Stimulated activated memory B cell treated with anti-CD40 and anti-IgM and Interleukin-4, amounts not matched to agents 10 μg/mL and 1 μg/mL and 100 μg/mL, for 72 hours (primary cell): ENCODE results near the gene IKZF3.

Experiments
- ATAC-seq: fragments of 150-1000 bp; cut with Tn5 transposase; 2 replicates; pipeline ENCODE4 v1.10.0; 2021
- H3K27ac Mint-ChIP-seq: one replicate; pipeline ENCODE4 v1.8.0; 2022; ENCODE audit warnings: mild to moderate bottlenecking, mixed read lengths
- H3K27me3 Mint-ChIP-seq: one replicate; pipeline ENCODE4 v1.8.0; 2022; ENCODE audit warnings: mixed read lengths
- H3K36me3 Mint-ChIP-seq: one replicate; pipeline ENCODE4 v1.8.0; 2022; ENCODE audit warnings: mixed read lengths
- H3K4me1 Mint-ChIP-seq: one replicate; pipeline ENCODE4 v1.8.0; 2022; ENCODE audit warnings: mixed read lengths
- H3K4me3 Mint-ChIP-seq: one replicate; pipeline ENCODE4 v1.8.0; 2022; ENCODE audit warnings: mild to moderate bottlenecking, moderate library complexity, mixed read lengths
- H3K9me3 Mint-ChIP-seq: one replicate; pipeline ENCODE4 v1.8.0; 2022; ENCODE audit warnings: mixed read lengths

IKZF3 gene

GRCh38 chr17:39813631-39814030 is 50.5 kb downstream of the IKZF3 start:
- Mint-ChIP-seq H3K4me1 (peaks cover 56% of the 10 kb centered on the region), H3K27ac (peak overlapping the region; percentile 72), H3K4me3 (no peak overlapping the region), H3K36me3 (peaks cover 62% of the 10 kb centered on the region), H3K9me3 (peaks cover 4% of the 10 kb centered on the region), H3K27me3 (no peaks in the 10 kb centered on the region)
- no peak for ATAC-seq

- Mint-ChIP-seq H3K4me3 (no peak overlapping the region), H3K4me1 (peaks cover 55% of the 10 kb centered on the region), H3K36me3 (peaks cover 63% of the 10 kb centered on the region), H3K27ac (peak overlapping the region; percentile 73), H3K9me3 (peaks cover 4% of the 10 kb centered on the region), H3K27me3 (no peaks in the 10 kb centered on the region)
- ATAC-seq = no peak
These were observed 51.6 kb downstream of the IKZF3 start for GRCh38 chr17:39812466-39812865.

GRCh38 chr17:39810939-39811728 is 53.0 kb downstream of the IKZF3 start:
- Mint-ChIP-seq H3K36me3 (peaks cover 70% of the 10 kb centered on the region), H3K4me1 (peaks cover 61% of the 10 kb centered on the region), H3K9me3 (peaks cover 4% of the 10 kb centered on the region), H3K27ac (peak overlapping the region; percentile 73), H3K4me3 (no peak overlapping the region), H3K27me3 (no peaks in the 10 kb centered on the region)
- ATAC-seq = no peak

GRCh38 chr17:39809221-39809620 is 54.9 kb downstream of the IKZF3 start:
- ATAC-seq = peak; percentile 51
- Mint-ChIP-seq H3K9me3 (peaks cover 4% of the 10 kb centered on the region), H3K36me3 (peaks cover 72% of the 10 kb centered on the region), H3K27ac (peak overlapping the region; percentile 72), H3K4me1 (peaks cover 64% of the 10 kb centered on the region), H3K27me3 (no peaks in the 10 kb centered on the region), H3K4me3 (no peak overlapping the region)

- Mint-ChIP-seq H3K4me1 (peaks cover 59% of the 10 kb centered on the region), H3K27ac (peak overlapping the region; percentile 72), H3K36me3 (peaks cover 65% of the 10 kb centered on the region), H3K9me3 (peaks cover 4% of the 10 kb centered on the region), H3K4me3 (no peak overlapping the region), H3K27me3 (no peaks in the 10 kb centered on the region)
- ATAC-seq = no peak
These were observed 55.6 kb downstream of the IKZF3 start for GRCh38 chr17:39808409-39808997.

- Mint-ChIP-seq H3K36me3 (peaks cover 45% of the 10 kb centered on the region), H3K9me3 (no peaks in the 10 kb centered on the region), H3K27ac (peak overlapping the region; percentile 42), H3K27me3 (no peaks in the 10 kb centered on the region), H3K4me3 (no peak overlapping the region), H3K4me1 (peaks cover 50% of the 10 kb centered on the region)
- no peak for ATAC-seq
These were observed 59.3 kb downstream of the IKZF3 start for GRCh38 chr17:39804839-39805238.

- H3K36me3 Mint-ChIP-seq = peaks cover 58% of the 10 kb centered on the region
These were observed 63.1 kb downstream of the IKZF3 start for GRCh38 chr17:39801055-39801454.

GRCh38 chr17:39800540-39800939 is 63.6 kb downstream of the IKZF3 start:
- H3K27me3 Mint-ChIP-seq = no peaks in the 10 kb centered on the region
- peaks cover 2% of the 10 kb centered on the region for H3K9me3 Mint-ChIP-seq
- peak; percentile 79 for ATAC-seq
- peaks cover 53% of the 10 kb centered on the region for H3K36me3 Mint-ChIP-seq
- peak overlapping the region; percentile 84 for H3K27ac Mint-ChIP-seq
- peaks cover 59% of the 10 kb centered on the region for H3K4me1 Mint-ChIP-seq
- peak overlapping the region; percentile 42 for H3K4me3 Mint-ChIP-seq

More at GRCh38 chr17:39801055-39801454, 63.1 kb downstream of the IKZF3 start:
- Mint-ChIP-seq H3K27ac (peak overlapping the region; percentile 84), H3K4me3 (peak overlapping the region; percentile 42), H3K27me3 (no peaks in the 10 kb centered on the region), H3K9me3 (peaks cover 2% of the 10 kb centered on the region), H3K4me1 (peaks cover 62% of the 10 kb centered on the region)
- ATAC-seq = no peak

- Mint-ChIP-seq H3K9me3 (peaks cover 2% of the 10 kb centered on the region), H3K36me3 (peaks cover 42% of the 10 kb centered on the region), H3K4me3 (no peak overlapping the region), H3K27ac (peak overlapping the region; percentile 84), H3K4me1 (peaks cover 61% of the 10 kb centered on the region), H3K27me3 (no peaks in the 10 kb centered on the region)
- ATAC-seq = no peak
These were observed 64.7 kb downstream of the IKZF3 start for GRCh38 chr17:39799395-39799794.

- Mint-ChIP-seq H3K36me3 (peaks cover 59% of the 10 kb centered on the region), H3K27ac (peak overlapping the region; percentile 91), H3K4me1 (peaks cover 83% of the 10 kb centered on the region), H3K9me3 (peaks cover 2% of the 10 kb centered on the region), H3K4me3 (peak overlapping the region; percentile 59), H3K27me3 (no peaks in the 10 kb centered on the region)
- ATAC-seq = peak; percentile 98
These were observed 69.7 kb downstream of the IKZF3 start for GRCh38 chr17:39794249-39794970.

- Mint-ChIP-seq H3K9me3 (peaks cover 2% of the 10 kb centered on the region), H3K36me3 (peaks cover 60% of the 10 kb centered on the region), H3K27me3 (no peaks in the 10 kb centered on the region), H3K4me1 (peaks cover 80% of the 10 kb centered on the region), H3K27ac (peak overlapping the region; percentile 91), H3K4me3 (peak overlapping the region; percentile 57)
- ATAC-seq = no peak
These were observed 70.7 kb downstream of the IKZF3 start for GRCh38 chr17:39793301-39793872.

GRCh38 chr17:39792526-39793221 is 71.4 kb downstream of the IKZF3 start:
- Mint-ChIP-seq H3K36me3 (peaks cover 60% of the 10 kb centered on the region), H3K9me3 (peaks cover 2% of the 10 kb centered on the region), H3K27ac (peak overlapping the region; percentile 91), H3K27me3 (no peaks in the 10 kb centered on the region), H3K4me3 (peak overlapping the region; percentile 73), H3K4me1 (peaks cover 79% of the 10 kb centered on the region)
- ATAC-seq = no peak

- Mint-ChIP-seq H3K36me3 (peaks cover 62% of the 10 kb centered on the region), H3K9me3 (no peaks in the 10 kb centered on the region), H3K27me3 (no peaks in the 10 kb centered on the region), H3K4me3 (peak overlapping the region; percentile 43), H3K27ac (peak overlapping the region; percentile 91), H3K4me1 (peaks cover 77% of the 10 kb centered on the region)
- peak; percentile 55 for ATAC-seq
These were observed 72.8 kb downstream of the IKZF3 start for GRCh38 chr17:39791111-39791992.
